Sigmoid colon (tissue), 4 donors: ENCODE measurements around the gene FAM149A.

Experiments used
- EP300 ChIP-seq, 4 donors: sonication (generic); formaldehyde crosslinking; IDR thresholded peaks; one replicate each; pipeline ENCODE4 v1.6.1; 2017; ENCODE audit warnings: antibody characterized with exemption in 4 of 4
- POLR2A ChIP-seq, 2 donors: fragments of 450-650 bp; IDR thresholded peaks; one replicate each; pipeline ENCODE4 v1.6.1; 2016; ENCODE audit warnings: antibody characterized with exemption in 2 of 2, mild to moderate bottlenecking in 2 of 2, moderate library complexity in 2 of 2
- POLR2AphosphoS5 ChIP-seq, 4 donors: sonication (generic); formaldehyde crosslinking; IDR thresholded peaks; one replicate each; pipeline ENCODE4 v1.6.1; 2017; ENCODE audit warnings: antibody characterized with exemption in 4 of 4
- TF ChIP-seq, protein P1 (sequence below), 4 experiments: fragments of 450-650 bp in 3 of 4; fragments of 200-600 bp in 1 of 4; IDR thresholded peaks; one replicate each; pipeline ENCODE4 v1.5.1; 2016 to 2019; ENCODE audit warnings: antibody characterized with exemption in 4 of 4, mild to moderate bottlenecking in 3 of 4, moderate library complexity in 2 of 4

- TF ChIP-seq POLR2A (IDR thresholded peaks at IDR 0.05), result no peak
- TF ChIP-seq, protein P1, sequence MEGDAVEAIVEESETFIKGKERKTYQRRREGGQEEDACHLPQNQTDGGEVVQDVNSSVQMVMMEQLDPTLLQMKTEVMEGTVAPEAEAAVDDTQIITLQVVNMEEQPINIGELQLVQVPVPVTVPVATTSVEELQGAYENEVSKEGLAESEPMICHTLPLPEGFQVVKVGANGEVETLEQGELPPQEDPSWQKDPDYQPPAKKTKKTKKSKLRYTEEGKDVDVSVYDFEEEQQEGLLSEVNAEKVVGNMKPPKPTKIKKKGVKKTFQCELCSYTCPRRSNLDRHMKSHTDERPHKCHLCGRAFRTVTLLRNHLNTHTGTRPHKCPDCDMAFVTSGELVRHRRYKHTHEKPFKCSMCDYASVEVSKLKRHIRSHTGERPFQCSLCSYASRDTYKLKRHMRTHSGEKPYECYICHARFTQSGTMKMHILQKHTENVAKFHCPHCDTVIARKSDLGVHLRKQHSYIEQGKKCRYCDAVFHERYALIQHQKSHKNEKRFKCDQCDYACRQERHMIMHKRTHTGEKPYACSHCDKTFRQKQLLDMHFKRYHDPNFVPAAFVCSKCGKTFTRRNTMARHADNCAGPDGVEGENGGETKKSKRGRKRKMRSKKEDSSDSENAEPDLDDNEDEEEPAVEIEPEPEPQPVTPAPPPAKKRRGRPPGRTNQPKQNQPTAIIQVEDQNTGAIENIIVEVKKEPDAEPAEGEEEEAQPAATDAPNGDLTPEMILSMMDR (IDR thresholded peaks at IDR 0.05), result no peak
- TF ChIP-seq EP300 (IDR thresholded peaks at IDR 0.05), result no peak
- no peak for TF ChIP-seq POLR2AphosphoS5 (IDR thresholded peaks at IDR 0.05)
Observed at GRCh38 chr4:186166852-186167512, 62.5 kb downstream of the FAM149A start.
